Activated T-cell treated with anti-CD3 and anti-CD28 coated beads, Interleukin-2, amount 50 U/mL, for 72 hours (primary cell): ENCODE measurements around the gene SLC12A7. TPM values are rescaled to one million over a fixed set of nuclear protein-coding genes. Genes with fewer than 3 reads are reported as not detected.
A peak's percentile ranks its signal among the peaks of the same experiment; 100 is the strongest.

Source experiments
- ATAC-seq, 2 donors: fragments of 150-1000 bp; cut with Tn5 transposase; replicated peaks in 1 of 2; 2 replicates each; pipeline ENCODE4 v1.10.0; 2021; ENCODE audit warnings: moderate library complexity in 2 of 2, mild to moderate bottlenecking in 1 of 2
- DNase-seq, 2 donors: peaks; one replicate each; pipeline ENCODE4 v3.0.0; 2021 to 2022; ENCODE audit warnings: mixed read lengths in 1 of 2
- H3K27ac Mint-ChIP-seq: one replicate; pipeline ENCODE4 v1.8.0; 2022; ENCODE audit warnings: mild to moderate bottlenecking, moderate library complexity, mixed read lengths
- H3K27me3 Mint-ChIP-seq: one replicate; pipeline ENCODE4 v1.8.0; 2022; ENCODE audit warnings: low read depth, mixed read lengths
- H3K36me3 Mint-ChIP-seq, 2 donors: one replicate each; pipeline ENCODE4 v1.8.0; 2022; ENCODE audit warnings: mixed read lengths in 2 of 2, mild to moderate bottlenecking in 1 of 2; ENCODE audit not compliant: insufficient read depth in 2 of 2
- H3K4me1 Mint-ChIP-seq: one replicate; pipeline ENCODE4 v1.8.0; 2022; ENCODE audit warnings: low read depth, mixed read lengths
- H3K4me3 Mint-ChIP-seq, 2 donors: one replicate each; pipeline ENCODE4 v1.8.0; 2022; ENCODE audit warnings: mild to moderate bottlenecking in 2 of 2, mixed read lengths in 2 of 2, moderate library complexity in 2 of 2
- H3K9me3 Mint-ChIP-seq, 2 donors: one replicate each; pipeline ENCODE4 v1.8.0; 2022; ENCODE audit warnings: mixed read lengths in 2 of 2
- total RNA-seq, 2 donors: library from RNA; stranded (reverse); gene quantifications; one replicate each; pipeline ENCODE4 v1.2.3, GENCODE V29; 2022

SLC12A7 gene
- total RNA-seq, 2 donors from 2014 or later = 14.8 to 29.0 TPM

DNA sequence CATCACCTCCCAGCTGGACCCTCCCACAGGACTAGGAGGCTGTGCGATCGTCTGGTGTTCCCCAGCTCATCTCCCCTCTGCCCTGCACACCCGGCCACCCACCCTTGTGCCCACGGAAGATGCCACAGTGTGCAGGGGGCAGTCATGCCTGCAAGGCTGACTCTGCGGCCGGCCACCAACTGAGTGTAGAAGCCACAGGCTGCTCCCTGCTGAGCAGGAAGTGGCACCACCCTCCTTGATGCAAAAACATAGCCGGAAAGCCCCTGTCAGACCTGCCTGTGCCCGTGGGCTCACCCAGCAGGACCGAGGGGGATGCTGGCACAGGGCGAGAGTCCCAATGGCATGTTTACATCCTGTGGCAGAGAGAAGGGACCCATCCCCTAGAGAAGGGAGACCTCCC lies 40.3 kb upstream of the SLC12A7 start:
- H3K27me3 Mint-ChIP-seq = peaks cover 31% of the 10 kb centered on the region
- no peaks in the 10 kb centered on the region for H3K9me3 Mint-ChIP-seq
- DNase-seq = peak; percentile 28 to 31
- peaks cover 2 to 3% of the 10 kb centered on the region in 2 donors for H3K36me3 Mint-ChIP-seq
- peak overlapping the region in 1 of 2 donors; percentile 20 for H3K4me3 Mint-ChIP-seq
- no peaks in the 10 kb centered on the region for H3K4me1 Mint-ChIP-seq
- H3K27ac Mint-ChIP-seq = no peak overlapping the region
- peak; percentile 64 to 81 for ATAC-seq

DNA sequence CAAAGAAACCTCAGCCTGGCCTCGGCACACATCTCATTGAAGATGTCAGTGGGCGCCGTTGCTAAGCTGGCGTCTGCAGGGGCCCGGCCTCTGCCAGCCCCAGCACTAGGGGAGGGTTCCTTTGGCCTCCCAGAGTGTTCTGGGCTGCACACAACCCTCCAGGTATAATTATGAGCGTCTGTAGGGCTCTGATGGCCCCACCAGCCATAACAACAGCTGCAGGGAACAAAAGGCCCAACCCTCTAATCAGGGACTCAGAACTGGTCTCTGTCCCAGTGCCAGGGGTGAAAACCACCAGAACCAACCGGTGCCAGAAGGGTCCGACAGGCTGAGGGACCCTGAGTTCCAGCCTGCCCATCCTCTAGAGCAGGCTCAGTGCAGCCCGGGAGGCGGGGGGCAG lies 39.5 kb upstream of the SLC12A7 start:
- Mint-ChIP-seq H3K9me3 (no peaks in the 10 kb centered on the region), H3K27ac (no peak overlapping the region), H3K4me1 (no peaks in the 10 kb centered on the region), H3K27me3 (peaks cover 23% of the 10 kb centered on the region), H3K4me3 (no peak overlapping the region), H3K36me3 (peaks cover 0 to 2% of the 10 kb centered on the region in 2 donors)
- ATAC-seq (no peak), DNase-seq (no peak)

DNA sequence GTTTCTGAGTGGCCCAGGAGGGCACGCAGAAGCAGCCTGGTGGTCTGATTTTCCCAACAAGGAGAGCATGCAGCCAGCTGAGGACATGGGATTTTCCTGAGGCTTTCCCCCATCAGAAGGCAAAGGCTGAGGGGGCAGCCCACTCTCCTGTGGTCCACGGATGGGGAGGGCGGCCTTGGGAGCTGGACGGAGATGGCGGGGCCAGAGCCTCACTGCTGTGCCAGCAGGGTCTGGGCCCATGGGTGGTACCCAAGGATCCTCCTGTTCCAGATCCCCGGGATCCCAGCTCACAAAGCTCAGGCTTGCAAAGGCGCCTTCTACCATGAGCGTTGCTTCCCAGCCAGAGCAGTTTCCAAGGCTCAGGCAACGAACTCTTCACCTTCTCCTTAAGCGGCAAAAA lies 39.0 kb upstream of the SLC12A7 start:
- no peaks in the 10 kb centered on the region for H3K4me1 Mint-ChIP-seq
- H3K27ac Mint-ChIP-seq = no peak overlapping the region
- H3K4me3 Mint-ChIP-seq = no peak overlapping the region
- peaks cover 0 to 2% of the 10 kb centered on the region in 2 donors for H3K36me3 Mint-ChIP-seq
- ATAC-seq (no peak), DNase-seq (no peak)
- peaks cover 23% of the 10 kb centered on the region for H3K27me3 Mint-ChIP-seq
- H3K9me3 Mint-ChIP-seq = no peaks in the 10 kb centered on the region

DNA sequence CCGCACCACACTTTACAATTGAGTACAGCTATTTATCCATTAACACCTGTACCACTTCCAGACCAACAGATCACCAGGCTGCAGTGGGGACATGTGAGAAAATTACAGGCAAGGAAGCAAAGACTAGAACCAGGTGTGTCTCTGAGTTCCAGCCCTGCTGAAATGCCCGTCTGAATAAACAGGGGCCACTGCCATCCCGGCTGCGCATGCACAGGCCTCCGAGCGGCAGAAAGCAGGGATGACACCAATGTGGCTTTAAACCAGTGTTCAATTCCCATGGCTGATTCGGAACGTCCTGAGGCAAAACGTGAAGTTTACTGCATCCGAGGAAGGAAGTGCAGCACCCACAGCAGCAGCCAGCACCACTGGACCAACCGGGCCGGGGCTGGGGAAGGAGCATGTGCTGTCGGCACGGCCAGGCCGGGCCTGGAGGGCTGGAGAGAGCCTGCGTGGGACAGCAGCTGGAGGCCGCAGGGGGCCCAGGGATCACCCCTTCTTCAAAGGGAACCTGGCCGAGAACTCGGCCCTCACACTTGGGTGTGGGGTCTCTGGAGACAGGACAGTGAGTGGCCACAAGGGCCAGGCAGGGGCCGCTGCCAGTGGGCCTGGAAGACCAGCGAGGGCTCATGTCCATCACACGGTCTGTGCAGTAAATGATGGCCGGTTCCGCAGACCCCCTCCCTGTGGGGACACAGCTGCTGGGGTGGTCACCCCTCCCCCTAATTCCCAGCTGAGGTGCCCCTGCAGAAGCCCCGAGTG lies 33.0 kb upstream of the SLC12A7 start:
- Mint-ChIP-seq H3K36me3 (no peaks in the 10 kb centered on the region), H3K4me3 (no peak overlapping the region), H3K27ac (no peak overlapping the region), H3K9me3 (no peaks in the 10 kb centered on the region), H3K27me3 (peaks cover 7% of the 10 kb centered on the region), H3K4me1 (no peaks in the 10 kb centered on the region)
- no peak for DNase-seq
- ATAC-seq = no peak

DNA sequence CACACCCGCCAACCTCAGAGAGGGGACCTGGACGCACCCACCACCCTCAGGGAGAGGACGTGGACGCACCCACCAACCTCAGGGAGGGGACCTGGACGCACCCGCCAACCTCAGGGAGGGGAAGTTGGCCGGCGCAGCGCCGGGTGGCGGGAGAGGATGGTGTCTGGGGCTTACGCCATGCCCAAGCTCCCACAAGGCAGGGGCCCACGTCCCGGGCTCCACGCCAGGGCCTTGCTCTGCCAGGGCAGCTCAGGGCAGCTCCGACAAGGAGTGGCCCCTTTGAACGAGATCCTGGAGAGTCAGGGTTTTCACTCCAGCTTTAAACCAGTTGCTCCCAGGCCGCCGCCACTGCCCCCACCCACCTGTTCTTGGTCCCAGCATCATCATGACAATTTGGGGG lies 32.2 kb upstream of the SLC12A7 start:
- ATAC-seq = no peak
- peaks cover 7% of the 10 kb centered on the region for H3K27me3 Mint-ChIP-seq

DNA sequence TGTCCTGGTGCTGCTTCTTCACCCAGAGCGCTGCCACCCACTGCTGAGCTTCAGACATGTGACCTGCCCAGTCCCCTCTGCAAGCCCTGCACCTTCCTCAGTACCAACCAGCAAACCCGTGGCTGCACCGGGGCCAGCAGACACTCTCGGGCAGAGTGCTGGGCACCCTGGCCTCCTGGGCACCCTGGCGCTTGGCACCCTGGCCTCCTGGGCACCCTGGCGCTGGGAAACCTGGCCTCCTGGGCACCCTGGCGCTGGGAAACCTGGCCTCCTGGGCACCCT lies 31.7 kb upstream of the SLC12A7 start:
- ATAC-seq (no peak), DNase-seq (no peak)
- no peaks in the 10 kb centered on the region for H3K4me1 Mint-ChIP-seq
- H3K4me3 Mint-ChIP-seq = no peak overlapping the region
- H3K36me3 Mint-ChIP-seq = no peaks in the 10 kb centered on the region
- H3K27me3 Mint-ChIP-seq = peaks cover 7% of the 10 kb centered on the region
- H3K9me3 Mint-ChIP-seq = no peaks in the 10 kb centered on the region
- H3K27ac Mint-ChIP-seq = no peak overlapping the region

More for the DNA sequence above, 32.2 kb upstream of the SLC12A7 start:
- H3K4me1 Mint-ChIP-seq = no peaks in the 10 kb centered on the region
- H3K9me3 Mint-ChIP-seq = no peaks in the 10 kb centered on the region
- H3K36me3 Mint-ChIP-seq = no peaks in the 10 kb centered on the region
- DNase-seq = no peak
- H3K27ac Mint-ChIP-seq = no peak overlapping the region
- H3K4me3 Mint-ChIP-seq = no peak overlapping the region

DNA sequence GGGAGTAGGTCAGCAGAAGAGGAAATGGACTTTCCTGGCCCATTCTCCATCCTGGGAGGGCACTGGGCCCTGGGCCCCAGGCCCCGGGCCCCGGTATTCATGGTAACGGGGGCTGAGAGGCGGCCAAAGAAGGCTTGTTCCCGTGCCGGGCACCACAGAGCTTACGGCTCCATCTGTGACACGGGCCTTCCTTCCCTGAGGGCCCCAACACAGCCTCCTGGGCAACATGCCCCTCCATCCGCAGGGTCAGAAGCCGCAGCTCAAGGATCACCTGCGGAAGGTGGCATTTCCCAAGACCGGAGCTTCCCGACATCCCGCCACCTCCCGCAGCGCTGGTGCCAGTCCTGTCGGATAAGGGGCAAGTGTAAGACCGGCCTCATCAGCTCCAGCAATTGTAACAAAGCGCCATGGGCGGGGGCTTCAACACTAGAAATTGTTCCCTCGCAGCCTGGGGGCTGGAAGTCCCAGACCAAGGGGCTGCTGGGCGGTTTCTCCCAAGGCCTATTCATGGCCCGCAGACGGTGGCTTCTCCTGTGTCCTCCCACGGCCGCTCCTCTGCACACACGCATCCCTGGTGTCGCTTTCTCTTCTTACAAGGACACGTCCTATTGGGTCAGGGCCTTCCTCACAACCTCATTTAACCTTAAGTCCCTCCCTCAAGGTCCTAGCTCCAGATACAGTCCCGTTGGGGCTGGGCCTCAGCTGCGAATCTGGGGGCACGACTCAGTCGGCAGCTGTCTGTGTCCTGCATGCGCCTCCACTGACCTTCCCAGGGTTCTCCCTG lies 31.2 kb upstream of the SLC12A7 start:
- DNase-seq = no peak
- Mint-ChIP-seq H3K27ac (no peak overlapping the region), H3K9me3 (no peaks in the 10 kb centered on the region), H3K27me3 (peaks cover 7% of the 10 kb centered on the region), H3K4me1 (no peaks in the 10 kb centered on the region), H3K4me3 (no peak overlapping the region), H3K36me3 (no peaks in the 10 kb centered on the region)
- ATAC-seq = no peak

DNA sequence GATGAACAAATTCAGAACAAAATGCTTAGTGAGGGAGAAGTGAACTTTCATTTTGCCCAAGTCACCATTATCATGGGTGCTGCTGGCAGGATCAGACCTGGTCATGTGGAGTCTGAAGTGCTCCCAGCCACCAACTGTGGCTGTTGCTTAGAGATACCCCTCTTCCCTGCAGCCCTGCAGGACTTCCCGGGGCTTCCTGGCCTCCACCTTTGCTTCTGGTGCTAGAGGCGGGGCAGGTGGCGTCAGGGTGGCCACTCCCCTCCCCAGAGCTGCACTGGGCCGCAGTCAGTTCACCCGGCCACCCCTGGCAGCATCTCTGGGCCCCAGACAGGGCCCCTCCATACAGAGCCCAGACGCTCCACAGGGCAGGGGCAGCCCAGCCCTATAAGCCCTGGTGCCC lies 30.0 kb upstream of the SLC12A7 start:
- Mint-ChIP-seq H3K4me1 (no peaks in the 10 kb centered on the region), H3K36me3 (no peaks in the 10 kb centered on the region), H3K27ac (no peak overlapping the region), H3K27me3 (peaks cover 7% of the 10 kb centered on the region), H3K9me3 (no peaks in the 10 kb centered on the region), H3K4me3 (no peak overlapping the region)
- ATAC-seq = no peak
- no peak for DNase-seq

DNA sequence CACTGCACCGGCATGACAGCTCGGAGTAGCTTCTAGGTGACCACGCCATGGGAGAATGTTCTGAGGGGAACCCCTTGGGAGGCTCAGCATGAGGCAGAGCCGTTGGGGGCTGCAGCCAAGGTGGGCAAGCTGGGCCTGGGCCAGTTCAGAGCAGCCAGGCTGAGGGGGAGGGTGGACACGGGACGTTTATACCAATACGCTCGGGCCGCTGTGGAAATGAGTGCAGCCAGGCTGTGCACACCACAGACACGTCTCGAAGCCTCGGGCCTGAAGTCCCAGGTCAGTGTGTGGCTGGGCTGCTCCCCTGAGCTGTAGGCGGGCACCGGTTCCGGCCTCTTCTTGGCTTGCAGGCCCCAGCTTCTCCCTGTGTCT lies 28.9 kb upstream of the SLC12A7 start:
- no peak overlapping the region for H3K27ac Mint-ChIP-seq
- ATAC-seq = peak in 1 of 2 donors; percentile 7
- H3K27me3 Mint-ChIP-seq = peaks cover 7% of the 10 kb centered on the region
- no peaks in the 10 kb centered on the region for H3K36me3 Mint-ChIP-seq
- no peak for DNase-seq
- H3K4me1 Mint-ChIP-seq = no peaks in the 10 kb centered on the region
- no peaks in the 10 kb centered on the region for H3K9me3 Mint-ChIP-seq
- no peak overlapping the region for H3K4me3 Mint-ChIP-seq

DNA sequence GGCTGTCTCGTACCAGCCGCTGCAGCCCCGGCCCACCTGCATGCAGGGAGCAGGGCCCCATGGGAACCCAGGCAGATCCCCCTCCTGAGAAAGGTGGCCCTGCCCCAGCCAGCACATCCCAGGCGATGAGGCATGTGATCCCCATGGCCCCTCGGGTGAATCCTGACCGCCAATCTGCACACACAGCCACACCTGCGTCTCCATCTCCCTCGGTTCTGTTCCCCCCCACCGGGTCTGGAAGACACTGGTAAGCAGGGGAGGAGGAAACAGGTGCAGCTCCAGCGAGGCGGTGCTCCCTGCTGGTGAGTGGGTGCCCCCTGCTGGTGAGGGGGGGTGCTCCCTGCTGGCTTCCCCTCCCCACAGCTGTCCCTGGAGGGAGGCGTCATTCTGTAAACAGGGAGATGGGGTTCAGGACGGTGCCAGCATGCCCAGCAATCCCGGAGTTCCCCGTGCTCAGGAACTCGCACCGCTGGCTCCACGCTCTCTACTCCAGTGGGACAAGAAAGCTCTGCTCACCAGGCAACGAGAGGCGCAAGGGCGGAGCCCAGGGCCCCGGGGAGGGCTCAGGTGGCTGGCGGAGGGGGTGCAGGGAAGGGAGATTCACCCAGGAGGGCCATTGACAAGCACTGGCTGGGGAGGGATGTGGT lies 28.4 kb upstream of the SLC12A7 start:
- Mint-ChIP-seq H3K27me3 (peaks cover 7% of the 10 kb centered on the region), H3K4me3 (no peak overlapping the region), H3K27ac (no peak overlapping the region), H3K9me3 (no peaks in the 10 kb centered on the region), H3K36me3 (no peaks in the 10 kb centered on the region), H3K4me1 (no peaks in the 10 kb centered on the region)
- DNase-seq (peak; percentile 82 to 88), ATAC-seq (peak; percentile 84 to 91)

DNA sequence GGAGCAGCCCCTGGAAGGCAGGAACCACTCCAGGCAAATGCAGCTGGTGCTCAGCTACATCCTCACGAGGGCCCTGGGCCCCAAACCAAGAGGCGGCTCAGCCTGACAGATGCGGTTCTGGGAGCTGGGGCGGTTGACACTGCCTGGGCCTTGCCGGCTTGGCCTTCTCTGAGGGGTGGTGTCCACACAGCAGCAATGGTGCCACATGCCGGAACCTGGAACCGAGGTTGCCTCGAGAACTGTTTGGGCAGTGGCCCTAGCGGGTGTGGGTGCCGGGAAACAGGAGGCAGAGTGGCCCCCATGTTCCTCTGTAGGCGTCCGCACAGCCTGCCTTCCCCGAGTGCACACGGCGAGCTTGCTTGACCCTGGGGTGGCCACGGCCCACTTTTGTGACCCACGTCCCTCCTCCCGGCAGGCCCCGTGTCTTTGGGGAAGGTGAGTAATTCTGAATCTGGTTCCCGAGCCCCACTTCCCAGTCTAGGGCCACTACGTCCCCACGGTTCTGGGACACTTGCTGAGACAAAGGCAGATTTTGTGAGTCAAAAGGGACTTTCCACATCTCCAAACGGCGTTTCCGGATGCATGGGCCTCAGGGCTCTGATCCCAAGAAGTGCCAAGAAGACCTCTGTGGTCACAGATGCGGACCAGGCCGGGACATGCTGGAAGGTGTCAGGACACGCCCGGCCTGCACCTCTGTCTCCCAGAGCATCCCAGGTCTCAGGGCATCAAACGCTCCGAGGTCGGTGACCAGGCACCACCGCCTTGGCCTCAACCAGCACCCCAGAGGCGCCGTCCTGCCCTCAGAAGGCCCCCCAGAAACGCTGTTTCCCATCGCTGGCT lies 27.7 kb upstream of the SLC12A7 start:
- H3K27ac Mint-ChIP-seq = no peak overlapping the region
- H3K4me3 Mint-ChIP-seq = no peak overlapping the region
- no peaks in the 10 kb centered on the region for H3K4me1 Mint-ChIP-seq
- DNase-seq (no peak), ATAC-seq (no peak)
- H3K27me3 Mint-ChIP-seq = peaks cover 7% of the 10 kb centered on the region
- H3K9me3 Mint-ChIP-seq = no peaks in the 10 kb centered on the region
- no peaks in the 10 kb centered on the region for H3K36me3 Mint-ChIP-seq

DNA sequence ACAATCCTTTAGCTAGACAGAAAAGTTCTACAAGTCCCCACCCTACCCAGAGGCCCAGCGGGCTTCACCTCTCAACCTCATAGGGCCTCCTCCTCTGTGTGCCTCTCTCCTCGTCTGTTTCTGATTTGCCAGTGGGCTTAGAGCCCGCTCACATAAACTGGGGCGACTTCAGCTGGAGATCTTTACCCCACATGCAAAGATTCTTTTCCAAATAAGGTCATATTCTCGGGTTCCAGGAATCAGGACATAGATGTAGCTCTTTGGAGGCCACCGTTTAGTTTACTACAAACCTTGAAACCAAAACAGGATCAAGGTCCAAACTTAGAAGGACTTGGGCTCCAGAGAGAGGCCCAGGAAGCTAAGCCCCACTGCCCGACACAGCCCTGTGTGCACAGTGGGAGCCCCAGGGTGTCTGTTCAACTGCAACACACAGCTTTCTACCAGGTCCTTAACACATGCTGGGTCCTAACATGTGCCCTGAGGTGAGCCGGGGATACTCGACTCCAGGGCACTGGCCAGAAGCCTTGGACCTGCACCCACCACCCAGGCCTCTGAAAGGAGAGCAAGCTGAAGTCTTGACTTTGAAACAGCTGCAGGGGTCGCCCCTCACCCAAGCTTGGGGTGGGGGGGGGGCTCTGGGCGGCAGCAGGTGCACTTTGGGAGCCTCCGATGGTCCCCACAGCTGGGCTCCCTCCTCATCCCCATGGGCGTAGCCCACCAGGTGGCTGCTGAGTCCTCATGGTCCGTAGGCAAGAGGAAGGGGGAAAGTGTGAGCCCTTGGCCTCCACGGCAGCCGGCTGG lies 26.8 kb upstream of the SLC12A7 start:
- no peak overlapping the region for H3K4me3 Mint-ChIP-seq
- H3K27me3 Mint-ChIP-seq = peaks cover 7% of the 10 kb centered on the region
- ATAC-seq = no peak
- H3K36me3 Mint-ChIP-seq = no peaks in the 10 kb centered on the region
- H3K4me1 Mint-ChIP-seq = no peaks in the 10 kb centered on the region
- H3K9me3 Mint-ChIP-seq = no peaks in the 10 kb centered on the region
- no peak for DNase-seq
- H3K27ac Mint-ChIP-seq = no peak overlapping the region
